Glomerular visceral epithelial cell (primary cell): Measurements from ENCODE around the gene LMTK3.

Experiments used
- DNase-seq: peaks from one replicate; pipeline ENCODE4 v3.0.0-alpha.2; 2016; ENCODE audit errors: extremely low spot score

LMTK3 gene

DNA sequence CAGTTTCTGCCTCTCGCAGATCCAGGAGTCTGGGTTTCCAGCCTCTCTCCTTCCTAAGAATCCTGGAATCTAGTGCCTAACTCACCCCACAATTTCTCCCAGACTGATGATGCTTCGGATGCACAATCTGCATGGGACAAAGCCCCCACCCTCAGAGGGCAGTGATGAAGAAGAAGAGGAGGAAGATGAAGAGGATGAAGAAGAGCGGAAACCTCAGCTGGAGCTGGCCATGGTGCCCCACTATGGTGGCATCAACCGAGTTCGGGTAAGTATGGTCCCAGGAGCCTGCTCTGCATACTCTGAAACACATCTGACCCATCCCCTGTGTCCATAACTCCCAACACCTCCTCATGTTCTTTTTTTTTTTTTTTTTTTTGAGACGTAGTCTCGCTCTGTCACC lies 65.1 kb downstream of the LMTK3 start:
- no peak for DNase-seq

DNA sequence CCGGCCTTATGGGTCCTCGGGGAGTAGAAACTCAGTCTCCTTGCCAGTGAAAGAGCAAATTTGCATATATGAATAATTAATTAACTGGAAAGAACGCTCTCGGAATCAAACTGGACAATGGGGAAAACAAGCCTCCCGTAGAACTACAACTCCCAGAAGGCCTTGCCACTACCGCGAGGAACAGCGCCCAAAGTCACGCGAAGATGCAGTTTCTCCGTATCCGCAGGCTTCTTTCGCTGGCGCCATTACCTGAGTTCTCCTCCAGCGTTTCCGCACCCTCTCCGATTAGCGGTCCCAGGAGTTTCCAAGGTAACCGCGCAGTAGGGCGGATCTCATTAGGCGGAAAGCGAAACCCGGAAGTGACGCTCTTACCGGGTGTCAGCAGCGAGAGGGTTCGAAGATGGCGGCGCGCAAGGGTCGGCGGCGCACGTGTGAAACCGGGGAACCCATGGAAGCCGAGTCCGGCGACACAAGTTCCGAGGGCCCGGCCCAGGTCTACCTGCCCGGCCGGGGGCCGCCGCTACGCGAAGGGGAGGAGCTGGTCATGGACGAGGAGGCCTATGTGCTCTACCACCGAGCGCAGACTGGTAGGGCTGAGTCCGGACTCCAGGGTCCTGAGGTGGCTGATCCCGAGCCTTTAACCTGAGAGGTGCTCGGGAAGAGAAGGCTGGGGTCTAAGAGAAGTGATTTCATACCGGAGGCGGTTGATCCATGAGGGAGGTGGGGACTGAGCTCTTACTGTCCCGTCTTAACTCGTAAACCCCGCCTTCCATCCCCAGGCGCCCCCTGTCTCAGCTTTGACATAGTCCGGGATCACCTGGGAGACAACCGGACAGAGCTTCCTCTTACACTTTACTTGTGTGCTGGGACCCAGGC lies 65.8 kb downstream of the LMTK3 start, which contains the start of gene GRWD1:
GRWD1 (plus strand) TSS at position 378 of the 876 bp plus-strand sequence; CDS start at position 401, 23 bp downstream.
- DNase-seq: peak; percentile 96

DNA sequence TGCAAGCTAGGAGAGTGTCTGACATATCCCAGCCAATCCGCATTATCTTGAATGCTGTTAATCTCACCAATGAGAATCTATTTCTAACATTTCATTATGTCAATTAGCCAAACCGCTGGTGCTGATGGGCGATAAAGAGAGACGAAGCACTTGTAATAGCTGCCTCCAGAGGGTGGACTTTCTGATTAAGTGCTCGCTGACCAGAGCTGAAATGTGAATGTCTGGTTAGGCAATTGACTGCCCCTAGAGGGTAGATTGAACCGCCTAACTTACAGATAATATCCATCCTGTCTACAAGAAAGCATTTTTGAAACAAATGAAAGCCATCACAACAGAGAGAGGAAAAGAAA lies 66.4 kb downstream of the LMTK3 start:
- peak; percentile 83 for DNase-seq

DNA sequence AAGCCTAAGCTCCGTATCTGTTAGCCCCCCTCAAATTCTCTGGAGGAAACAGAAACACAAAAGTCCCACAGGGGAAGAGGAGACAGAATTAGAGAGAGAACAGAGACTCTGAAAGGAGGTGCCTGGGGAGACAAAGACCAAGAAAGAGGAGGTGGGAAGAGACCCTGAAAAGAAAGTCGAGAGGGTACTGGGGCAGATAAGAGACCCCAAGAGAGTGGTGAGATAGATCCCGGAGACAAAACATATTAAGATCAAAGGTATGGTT lies 66.8 kb downstream of the LMTK3 start:
- no peak for DNase-seq

DNA sequence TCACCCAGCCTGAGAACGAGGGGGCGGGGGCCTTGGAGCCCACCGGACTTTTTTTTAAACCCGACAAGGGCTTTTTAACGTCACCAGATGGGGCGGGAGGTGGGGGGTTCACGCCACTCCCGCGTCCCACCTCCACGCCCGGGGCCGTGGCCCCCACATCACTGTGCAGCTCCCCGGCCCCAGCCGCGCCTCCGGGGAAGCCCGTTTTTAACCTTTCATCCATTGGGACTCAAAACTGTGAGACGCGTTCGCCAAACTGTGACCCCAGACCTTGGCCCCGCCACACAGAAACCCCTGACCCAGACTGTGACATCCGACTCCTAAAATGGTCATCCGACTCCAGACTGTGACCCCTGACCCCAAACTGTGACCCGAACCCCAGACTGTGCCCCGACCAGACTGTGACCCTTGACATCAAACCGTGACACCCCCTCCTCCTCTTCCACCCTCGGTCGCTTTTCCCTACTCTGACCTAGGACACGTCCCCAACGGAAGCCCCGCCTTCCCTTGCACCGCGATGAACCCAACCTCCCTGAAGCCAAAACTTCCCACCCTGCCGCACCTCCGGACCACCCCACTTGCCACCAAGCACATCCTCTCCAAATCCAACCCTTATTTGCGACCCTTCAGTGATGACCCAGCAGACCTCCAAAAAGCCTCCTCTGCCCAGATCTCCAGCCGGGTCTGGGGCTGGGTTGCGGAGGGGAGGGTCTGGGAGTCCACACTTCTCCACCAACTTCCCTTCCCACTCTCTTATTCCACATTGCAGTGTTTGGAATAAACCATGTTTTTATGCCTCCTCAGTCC lies 67.3 kb downstream of the LMTK3 start:
- DNase-seq: no peak

DNA sequence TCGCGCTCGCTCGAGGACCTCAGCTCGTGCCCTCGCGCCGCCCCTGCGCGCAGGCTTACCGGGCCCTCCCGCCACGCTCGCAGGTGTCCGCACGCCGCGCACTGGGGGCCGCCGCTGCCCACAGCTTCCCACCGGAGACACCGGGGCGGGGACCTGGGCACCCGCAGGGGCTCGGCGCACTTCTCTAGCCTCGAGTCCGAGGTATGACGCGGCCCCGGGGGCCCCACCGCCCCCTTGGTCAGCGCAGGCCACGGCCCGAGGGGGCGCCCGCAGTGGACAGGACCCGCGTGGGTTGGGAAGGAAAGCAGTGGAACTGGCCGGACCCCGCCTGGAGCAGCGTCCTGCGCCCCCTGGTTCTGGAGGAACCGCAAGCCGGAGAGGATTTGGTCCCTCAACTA lies 67.9 kb downstream of the LMTK3 start:
- no peak for DNase-seq

DNA sequence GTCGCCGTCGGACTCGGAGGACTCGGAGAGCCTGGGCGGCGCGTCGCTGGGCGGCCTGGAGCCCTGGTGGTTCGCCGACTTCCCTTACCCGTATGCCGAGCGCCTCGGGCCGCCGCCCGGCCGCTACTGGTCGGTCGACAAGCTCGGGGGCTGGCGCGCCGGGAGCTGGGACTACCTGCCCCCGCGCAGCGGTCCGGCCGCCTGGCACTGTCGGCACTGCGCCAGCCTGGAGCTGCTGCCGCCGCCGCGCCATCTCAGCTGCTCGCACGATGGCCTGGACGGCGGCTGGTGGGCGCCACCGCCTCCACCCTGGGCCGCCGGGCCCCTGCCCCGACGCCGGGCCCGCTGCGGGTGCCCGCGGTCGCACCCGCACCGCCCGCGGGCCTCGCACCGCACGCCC lies 68.4 kb downstream of the LMTK3 start:
- DNase-seq: no peak

DNA sequence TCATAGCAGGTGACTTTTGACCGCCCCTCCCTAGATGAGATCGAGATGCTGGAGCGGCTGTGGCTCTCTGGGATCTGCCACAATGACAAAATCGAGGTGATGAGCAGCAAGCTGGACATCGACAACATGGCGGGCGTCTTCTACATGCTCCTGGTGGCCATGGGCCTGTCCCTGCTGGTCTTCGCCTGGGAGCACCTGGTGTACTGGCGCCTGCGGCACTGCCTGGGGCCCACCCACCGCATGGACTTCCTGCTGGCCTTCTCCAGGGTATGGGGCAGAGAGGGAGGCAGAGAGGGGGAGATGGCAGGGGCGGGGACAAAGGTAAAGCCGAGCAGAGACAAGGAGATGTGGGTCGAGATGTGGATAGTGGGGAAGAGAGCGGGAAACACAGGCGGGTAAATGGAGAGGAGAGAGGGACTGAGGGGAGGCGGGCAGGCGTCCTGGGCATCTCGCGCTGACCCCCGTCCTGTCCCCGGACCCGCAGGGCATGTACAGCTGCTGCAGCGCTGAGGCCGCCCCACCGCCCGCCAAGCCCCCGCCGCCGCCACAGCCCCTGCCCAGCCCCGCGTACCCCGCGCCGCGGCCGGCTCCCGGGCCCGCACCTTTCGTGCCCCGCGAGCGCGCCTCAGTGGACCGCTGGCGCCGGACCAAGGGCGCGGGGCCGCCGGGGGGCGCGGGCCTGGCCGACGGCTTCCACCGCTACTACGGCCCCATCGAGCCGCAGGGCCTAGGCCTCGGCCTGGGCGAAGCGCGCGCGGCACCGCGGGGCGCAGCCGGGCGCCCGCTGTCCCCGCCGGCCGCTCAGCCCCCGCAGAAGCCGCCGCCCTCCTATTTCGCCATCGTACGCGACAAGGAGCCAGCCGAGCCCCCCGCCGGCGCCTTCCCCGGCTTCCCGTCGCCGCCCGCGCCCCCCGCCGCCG lies 69.3 kb downstream of the LMTK3 start:
- DNase-seq: no peak

DNA sequence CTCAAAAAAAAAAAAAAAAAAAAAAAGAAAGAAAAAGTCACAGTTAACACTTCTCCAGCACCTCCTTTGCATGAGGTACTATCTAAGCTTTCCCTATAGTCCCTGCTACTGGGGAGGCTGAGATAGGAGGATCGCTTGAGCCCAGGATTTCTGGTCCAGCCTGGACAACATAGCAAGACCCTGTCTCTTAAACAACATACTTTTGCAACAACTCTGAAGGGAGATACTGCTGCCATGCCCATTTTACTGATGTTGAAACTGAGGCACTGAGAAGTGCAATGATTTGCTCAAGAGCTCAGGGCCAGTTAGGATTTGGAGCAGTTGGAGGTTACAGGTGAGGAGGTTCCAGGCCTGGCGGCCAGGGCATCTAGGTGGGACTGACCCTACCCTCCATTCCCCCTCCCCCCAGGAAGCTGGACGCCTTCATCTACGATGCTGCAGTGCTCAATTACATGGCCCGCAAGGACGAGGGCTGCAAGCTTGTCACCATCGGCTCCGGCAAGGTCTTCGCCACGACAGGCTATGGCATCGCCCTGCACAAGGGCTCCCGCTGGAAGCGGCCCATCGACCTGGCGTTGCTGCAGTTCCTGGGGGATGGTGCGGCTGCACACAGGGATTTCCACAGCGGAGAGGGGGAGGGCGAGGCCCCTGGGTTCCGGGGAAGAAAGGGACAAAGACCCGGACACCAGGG lies 70.1 kb downstream of the LMTK3 start:
- no peak for DNase-seq

DNA sequence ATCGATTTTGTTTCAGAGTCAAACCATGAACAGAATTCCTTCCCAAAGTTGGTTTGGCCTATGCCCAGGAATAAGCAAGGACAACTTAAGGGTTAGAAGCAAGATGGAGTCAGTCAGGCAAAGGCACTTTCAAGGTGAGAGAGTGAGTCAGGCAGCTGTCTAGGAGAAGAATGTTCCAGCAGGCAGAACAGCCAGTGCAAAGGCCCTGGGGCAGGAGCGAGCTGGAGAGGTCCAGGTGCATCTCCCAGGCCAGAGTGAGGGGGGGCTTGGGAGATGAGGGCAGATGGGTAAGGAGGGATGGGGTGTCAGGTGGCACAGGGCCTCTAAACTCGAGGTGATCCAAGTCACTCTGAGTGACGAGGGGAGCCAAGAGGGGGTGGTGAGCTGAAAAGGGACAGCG lies 75.0 kb downstream of the LMTK3 start:
- no peak for DNase-seq
